Measurements from ENCODE around the gene RUFY4.
"Not testable (repeated sequence)": the region's sequence is repeated elsewhere in the genome, so short reads cannot be mapped to it uniquely, and the experiment has no call there.

The RUFY4 gene

GRCh38 chr2:218093879-218094278, 24.8 kb downstream of the RUFY4 start:
- DNase-seq: no peak

GRCh38 chr2:218095853-218096252, 26.8 kb downstream of the RUFY4 start:
- DNase-seq: no peak

GRCh38 chr2:218097975-218098374, 28.9 kb downstream of the RUFY4 start:
- no peak for DNase-seq

- DNase-seq: not testable (repeated sequence)
Measured at GRCh38 chr2:218108834-218109233, 39.8 kb downstream of the RUFY4 start.

- DNase-seq: not testable (repeated sequence)
Measured at GRCh38 chr2:218121789-218122188, 52.7 kb downstream of the RUFY4 start.

- DNase-seq: not testable (repeated sequence)
Measured at GRCh38 chr2:218122286-218122685, 53.2 kb downstream of the RUFY4 start.

GRCh38 chr2:218123986-218124385, 54.9 kb downstream of the RUFY4 start:
- no peak for DNase-seq

- DNase-seq: no peak
Measured at GRCh38 chr2:218125095-218125494, 56.0 kb downstream of the RUFY4 start.

GRCh38 chr2:218125626-218126080, 56.6 kb downstream of the RUFY4 start, which contains the start of gene CXCR2:
Gene CXCR2 (plus strand): TSS chr2:218126028. CDS start chr2:218134802, 8,774 bp downstream.
- DNase-seq: no peak

- no peak for DNase-seq
Measured at GRCh38 chr2:218127929-218128455, 58.9 kb downstream of the RUFY4 start.

- no peak for DNase-seq
Measured at GRCh38 chr2:218128781-218129457, 59.9 kb downstream of the RUFY4 start.

GRCh38 chr2:218129458-218130135, 60.5 kb downstream of the RUFY4 start:
- DNase-seq: no peak

- no peak for DNase-seq
Measured at GRCh38 chr2:218130377-218130776, 61.3 kb downstream of the RUFY4 start.

GRCh38 chr2:218130822-218131221, 61.8 kb downstream of the RUFY4 start:
- DNase-seq: no peak

GRCh38 chr2:218137514-218137913, 68.5 kb downstream of the RUFY4 start:
- no peak for DNase-seq

- no peak for DNase-seq
Measured at GRCh38 chr2:218138047-218138446, 69.0 kb downstream of the RUFY4 start.
